Embryonic facial prominence (tissue), 1 donor: ENCODE results near the gene PIEZO2.
"Not testable (repeated sequence)": the region's sequence is repeated elsewhere in the genome, so short reads cannot be mapped to it uniquely, and the experiment has no call there.

Source experiments
- DNase-seq: peaks from one replicate; pipeline ENCODE4 v3.0.0-alpha.2; 2016; ENCODE audit errors: extremely low spot score

The PIEZO2 gene

DNA sequence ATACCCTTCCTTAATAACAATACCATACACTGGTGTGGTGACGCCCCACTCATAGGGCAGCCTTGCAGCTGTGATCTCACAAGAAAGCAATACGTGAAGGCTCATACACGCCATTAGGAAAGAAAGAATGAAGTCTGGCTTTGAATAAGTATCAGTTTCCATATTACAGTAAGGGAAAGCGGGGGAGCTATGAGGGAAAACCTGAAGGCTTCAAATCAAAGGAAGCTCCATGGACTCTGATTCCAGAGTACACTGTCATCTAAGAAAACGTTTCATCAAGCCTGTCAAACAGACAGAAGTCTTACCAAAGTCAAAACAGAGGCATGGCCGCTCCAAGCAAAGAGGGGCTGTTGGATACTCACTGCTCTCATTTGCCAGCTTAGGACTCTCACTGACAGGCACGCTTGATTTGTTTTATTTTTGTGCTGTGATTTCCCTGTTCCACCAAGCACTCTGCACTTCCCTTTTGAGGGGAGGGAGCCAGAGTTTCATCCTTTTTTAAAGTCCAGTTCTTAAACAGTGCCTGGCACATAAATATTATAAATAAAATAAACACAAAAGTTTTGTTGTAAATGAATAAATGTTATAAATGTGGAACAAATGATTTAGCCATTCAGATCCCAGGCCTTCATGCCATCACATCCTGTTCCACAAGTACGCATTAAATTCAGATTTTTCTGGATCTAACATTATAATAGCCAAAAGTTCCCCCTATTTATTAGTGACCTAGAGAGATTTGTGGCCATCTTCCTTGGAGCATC lies 221.2 kb downstream of the PIEZO2 start:
- peak; percentile 18 for DNase-seq

- DNase-seq = peak; percentile 62
These were observed 221.9 kb downstream of the PIEZO2 start for GRCh38 chr18:10927286-10927992.

GRCh38 chr18:10926621-10927161 lies 222.7 kb downstream of the PIEZO2 start:
- no peak for DNase-seq

- DNase-seq = no peak
These were observed 225.1 kb downstream of the PIEZO2 start for GRCh38 chr18:10924290-10924689.

DNA sequence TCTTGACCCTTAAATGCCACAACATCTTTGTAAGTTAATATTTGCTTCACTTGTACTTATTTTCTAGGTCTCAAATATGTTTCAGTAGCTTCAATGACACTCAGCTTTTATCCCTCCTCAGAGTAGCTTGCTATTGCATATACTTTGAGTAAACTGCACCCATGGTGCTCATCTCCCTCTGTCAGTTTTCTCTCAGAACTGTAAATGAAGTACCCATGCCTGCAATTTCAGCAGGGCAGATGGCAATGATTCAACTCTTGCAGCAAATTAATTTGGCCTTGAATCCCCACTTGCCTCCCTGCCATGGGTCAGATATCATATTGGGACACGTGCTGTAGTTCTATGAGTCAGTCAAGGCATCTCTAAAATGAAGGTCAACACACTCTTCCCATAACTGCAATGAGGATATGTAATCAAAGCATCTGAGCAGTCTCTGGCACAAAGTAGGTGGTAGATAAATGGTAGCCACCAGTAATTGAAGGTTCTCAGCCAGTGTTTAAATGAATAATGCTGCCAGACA lies 225.8 kb downstream of the PIEZO2 start:
- DNase-seq = no peak

DNA sequence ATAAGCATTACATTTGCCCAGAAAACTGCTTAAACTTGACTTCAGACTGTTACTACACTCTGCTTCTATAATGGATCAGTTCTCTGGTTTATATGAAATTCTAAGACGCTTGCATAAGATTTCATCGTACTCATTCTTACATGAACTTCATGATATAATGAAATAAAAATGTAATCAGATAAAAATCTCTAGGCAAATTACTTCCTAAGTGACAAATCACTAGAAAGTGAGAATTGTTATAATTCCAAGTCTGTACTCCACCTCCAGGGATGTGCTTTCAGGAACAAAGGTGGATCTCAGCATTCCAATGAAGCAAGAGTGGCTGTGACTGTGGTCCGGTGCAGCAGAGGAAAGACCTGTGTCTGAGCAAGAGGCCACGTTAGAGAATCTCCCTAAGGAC lies 226.2 kb downstream of the PIEZO2 start:
- no peak for DNase-seq

DNA sequence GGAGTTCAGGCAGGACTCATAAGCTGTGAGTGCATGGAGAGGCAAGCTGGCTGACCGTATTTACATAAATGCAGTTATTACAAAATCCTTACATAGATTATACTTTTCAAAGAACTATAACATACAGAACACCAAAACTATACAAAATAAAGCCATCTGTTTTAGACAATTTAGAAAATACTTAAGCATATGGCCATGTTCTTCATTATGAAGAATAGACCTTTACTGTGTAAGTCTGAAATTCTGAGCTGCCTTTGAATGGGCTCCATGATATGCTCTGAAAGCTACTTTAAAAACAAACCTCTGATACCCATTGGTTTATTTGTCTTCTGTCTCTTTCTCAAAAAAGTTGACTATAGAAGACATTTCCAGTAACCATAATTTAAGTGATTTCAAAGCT lies 226.7 kb downstream of the PIEZO2 start:
- DNase-seq = not testable (repeated sequence)

DNA sequence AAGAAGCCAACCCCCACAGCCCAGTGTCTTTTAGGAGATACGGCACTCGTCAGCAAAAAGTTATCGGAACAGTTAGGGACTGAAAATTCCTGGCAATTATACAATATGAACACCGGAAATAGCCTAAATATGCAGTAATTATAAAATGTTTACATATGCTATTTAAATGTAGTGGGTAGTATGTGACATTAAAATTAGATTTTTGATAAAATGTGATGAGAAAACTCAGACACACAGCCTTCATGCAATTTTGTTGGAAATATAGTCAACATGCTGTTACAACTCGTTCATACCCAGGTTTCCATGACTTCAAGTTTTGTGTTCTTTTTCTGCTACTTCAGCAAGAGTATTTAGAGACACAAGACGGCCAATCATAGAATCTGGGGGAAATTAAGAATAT lies 229.1 kb downstream of the PIEZO2 start:
- not testable (repeated sequence) for DNase-seq

- no peak for DNase-seq
These were observed 229.5 kb downstream of the PIEZO2 start for GRCh38 chr18:10919851-10920250.

DNA sequence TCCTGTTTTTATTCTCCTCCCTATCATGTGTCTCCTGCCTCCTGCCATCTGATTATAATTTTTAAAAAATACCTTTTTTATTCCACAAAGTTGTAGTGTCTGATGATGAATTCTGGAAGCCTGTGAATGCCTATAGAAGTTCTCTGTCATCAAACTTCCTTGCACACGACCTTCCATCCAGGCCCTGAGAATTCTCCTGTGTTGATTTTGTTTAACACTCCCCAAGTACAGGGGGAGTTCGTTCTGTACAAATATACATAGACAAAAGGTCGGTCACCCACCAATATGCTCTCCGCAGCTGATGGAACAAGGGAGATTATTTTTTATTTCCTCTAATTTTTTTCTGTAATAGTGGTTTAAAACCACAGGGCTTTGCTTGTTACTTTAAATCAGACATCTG lies 232.5 kb downstream of the PIEZO2 start:
- no peak for DNase-seq

DNA sequence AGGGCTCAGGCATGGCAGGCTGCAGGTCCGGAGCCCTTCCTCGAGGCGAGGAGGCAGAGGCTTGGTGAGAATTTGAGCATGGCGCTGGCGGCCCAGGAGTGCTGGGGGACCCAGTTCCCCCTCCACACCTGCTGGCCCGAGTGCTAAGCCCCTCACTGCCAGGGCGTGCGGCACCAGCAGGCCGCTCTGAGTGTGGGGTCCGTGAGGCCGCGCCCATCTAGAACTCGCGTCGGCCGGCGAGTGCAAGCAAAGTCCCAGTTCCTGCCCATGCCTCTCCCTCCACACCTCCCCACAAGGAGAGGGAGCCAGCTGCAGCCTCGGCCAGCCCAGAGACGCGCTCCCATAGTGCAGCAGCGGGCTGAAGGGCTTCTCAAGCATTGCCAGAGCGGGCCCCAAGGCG lies 233.0 kb downstream of the PIEZO2 start:
- no peak for DNase-seq

- DNase-seq = not testable (repeated sequence)
These were observed 233.6 kb downstream of the PIEZO2 start for GRCh38 chr18:10915748-10916147.

GRCh38 chr18:10914610-10915009 lies 234.8 kb downstream of the PIEZO2 start:
- DNase-seq = not testable (repeated sequence)

GRCh38 chr18:10913919-10914318 lies 235.4 kb downstream of the PIEZO2 start:
- no peak for DNase-seq

- DNase-seq = no peak
These were observed 236.4 kb downstream of the PIEZO2 start for GRCh38 chr18:10912790-10913545.

GRCh38 chr18:10909724-10910123 lies 239.6 kb downstream of the PIEZO2 start:
- no peak for DNase-seq

DNA sequence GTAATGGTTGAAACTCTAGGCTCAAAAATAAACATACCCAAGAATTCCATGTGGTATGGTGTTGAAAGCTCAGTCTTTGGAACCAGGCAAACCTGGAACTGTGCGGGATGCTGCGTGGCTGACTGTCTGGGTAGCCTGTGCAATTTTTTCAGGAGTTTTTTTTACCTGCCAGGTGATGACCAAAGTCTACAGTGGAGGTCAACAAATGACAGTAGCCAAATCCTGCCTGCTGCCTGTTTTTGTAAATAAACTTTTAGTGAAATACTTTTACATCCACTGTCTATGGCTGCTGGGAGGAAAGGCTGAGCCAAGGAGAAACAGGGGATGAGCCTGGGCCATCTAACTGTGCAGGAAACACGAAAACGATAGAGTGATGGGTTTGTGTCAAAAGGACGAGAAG lies 240.6 kb downstream of the PIEZO2 start:
- no peak for DNase-seq

- no peak for DNase-seq
These were observed 241.6 kb downstream of the PIEZO2 start for GRCh38 chr18:10907749-10908148.

GRCh38 chr18:10901329-10901728 lies 248.0 kb downstream of the PIEZO2 start:
- DNase-seq = no peak

- no peak for DNase-seq
These were observed 248.9 kb downstream of the PIEZO2 start for GRCh38 chr18:10900435-10900834.

DNA sequence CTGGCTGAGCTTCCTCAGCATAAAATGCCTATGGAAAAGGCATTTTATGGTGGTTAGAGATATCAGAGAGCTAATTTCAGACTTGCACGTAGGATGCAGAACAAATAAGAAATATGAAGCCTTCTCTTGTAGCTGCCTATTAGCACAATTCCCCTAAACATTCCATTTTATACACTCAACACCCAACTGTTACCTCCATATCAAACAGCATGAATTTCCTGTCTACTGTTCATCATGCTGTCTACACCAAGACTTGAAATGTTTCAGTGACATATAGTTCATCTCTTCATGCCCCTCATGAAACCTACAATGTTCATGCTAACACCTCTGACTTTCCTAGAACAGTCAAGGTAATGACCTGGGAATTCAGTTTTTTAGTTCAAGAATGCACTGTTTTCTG lies 249.9 kb downstream of the PIEZO2 start:
- no peak for DNase-seq

GRCh38 chr18:10898417-10898974 lies 250.9 kb downstream of the PIEZO2 start:
- DNase-seq = no peak
